HL-60/S4 (cell line): ENCODE measurements around the gene SLC66A2.

Experiments used
- in situ Hi-C: fragments of 300-500 bp; cut with MboI; formaldehyde crosslinking; loops from 2 replicates; pipeline ENCODE4 v1.14.3; 2022; ENCODE audit warnings: low sequenced_read_pairs

SLC66A2 gene

GRCh38 chr18:79921984-79922965 is 29.2 kb downstream of the SLC66A2 start:
- in situ Hi-C loops, result no loop called here

- in situ Hi-C loops, result no loop called here
Measured at GRCh38 chr18:79919089-79919488, 32.4 kb downstream of the SLC66A2 start.

DNA sequence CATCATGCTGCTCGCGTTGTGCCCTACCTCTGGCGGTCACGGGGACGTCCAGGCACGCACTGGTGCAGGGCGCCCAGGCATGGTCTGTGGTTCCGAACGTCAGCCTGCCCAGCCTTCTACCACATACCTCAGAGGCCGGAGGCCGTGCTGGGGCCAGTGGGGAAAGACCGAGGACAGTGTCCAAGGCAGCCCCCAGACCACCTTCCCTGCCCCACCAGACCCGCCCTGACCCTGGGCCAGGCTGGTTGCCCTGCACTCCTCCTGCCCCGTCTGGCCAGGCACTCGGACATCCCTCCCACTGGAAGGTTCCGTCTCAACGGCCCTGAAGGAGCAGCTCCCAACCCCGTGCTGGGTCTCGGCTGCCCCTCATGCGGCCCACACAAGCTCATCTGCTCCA is 32.8 kb downstream of the SLC66A2 start:
- in situ Hi-C loops, result no loop called here

DNA sequence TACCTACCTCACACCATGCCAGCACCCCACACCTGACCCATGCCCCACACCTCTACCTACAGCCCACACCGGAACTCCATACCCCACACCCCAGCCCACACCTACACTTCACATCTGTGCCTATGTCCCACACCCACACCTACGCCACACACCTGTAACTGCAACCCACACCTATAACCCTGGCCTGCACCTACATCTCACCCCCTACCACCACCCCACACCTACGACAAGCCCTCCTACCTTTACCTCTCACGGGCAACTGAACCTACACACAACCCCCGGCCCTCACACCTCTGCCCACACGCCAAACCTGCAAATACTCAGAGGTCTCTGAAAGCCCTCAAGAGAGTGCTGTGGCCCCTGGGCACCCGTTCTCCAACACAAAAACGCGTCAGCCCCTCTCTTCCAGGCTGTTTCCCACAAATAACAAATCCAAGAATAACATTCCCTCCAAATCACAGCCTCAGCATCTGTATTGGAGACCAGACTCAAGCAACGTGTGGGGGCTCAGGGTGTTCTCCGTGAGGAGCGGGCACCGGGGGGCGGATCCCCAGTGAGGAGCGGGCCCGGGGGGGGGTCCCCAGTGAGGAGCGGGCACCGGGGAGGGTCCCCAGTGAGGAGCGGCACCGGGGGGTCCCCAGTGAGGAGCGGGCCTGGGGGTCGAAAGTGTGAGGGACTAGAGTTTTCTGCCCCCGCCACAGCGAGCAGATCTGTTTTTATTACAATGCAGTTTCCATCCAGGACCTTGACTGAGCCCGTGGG is 33.4 kb downstream of the SLC66A2 start:
- in situ Hi-C loops, result no loop called here

GRCh38 chr18:79917169-79917852 is 34.1 kb downstream of the SLC66A2 start:
- in situ Hi-C loops, result no loop called here

DNA sequence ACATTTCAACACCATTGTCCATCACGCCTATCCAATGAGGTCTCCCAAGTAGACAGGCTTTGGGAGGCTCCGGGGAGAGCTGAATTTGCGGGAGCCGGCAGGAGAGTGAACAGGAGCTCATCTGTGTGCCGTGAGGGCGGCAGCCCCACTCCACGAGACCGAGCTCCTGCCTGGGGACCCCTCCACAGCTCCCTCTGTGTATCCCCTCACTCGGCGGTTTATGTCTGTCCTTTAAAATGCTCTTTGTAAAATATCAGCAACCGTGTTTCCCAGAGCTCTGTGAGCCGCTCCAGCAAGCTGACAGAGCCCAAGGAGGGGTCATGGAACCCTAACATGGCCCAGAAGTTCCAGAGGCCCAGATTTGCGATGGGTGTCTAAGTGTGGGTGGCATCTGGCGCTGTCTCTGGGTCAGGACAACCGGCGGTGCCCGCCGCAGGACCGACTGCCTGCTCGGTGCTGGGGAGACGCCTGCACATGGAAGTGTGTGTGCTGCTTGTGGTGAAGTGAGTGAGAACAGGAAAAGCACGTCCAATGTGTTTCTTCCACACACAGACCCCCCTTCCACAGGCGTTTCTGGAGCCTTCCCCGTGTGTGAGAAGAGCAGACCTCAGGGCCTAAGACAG is 34.8 kb downstream of the SLC66A2 start:
- in situ Hi-C loops, result no loop called here

DNA sequence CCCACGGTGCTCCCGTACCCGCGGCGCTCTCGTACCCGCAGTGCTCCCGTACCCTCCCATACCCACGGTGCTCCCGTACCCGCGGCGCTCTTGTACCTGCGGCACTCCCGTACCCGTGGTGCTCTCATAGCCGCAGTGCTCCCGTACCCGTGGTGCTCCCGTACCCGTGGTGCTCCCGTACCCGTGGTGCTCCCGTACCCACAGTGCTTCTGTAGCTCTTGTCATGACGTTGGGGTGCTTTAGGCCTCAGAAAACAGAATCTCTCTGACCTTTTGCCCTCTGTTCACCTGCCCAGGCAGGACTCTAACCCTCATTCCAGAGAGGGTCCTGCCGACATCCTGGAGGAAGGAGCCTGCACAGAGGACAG is 35.3 kb downstream of the SLC66A2 start:
- in situ Hi-C loops, result no loop called here

- in situ Hi-C loops, result no loop called here
Measured at GRCh38 chr18:79915161-79916127, 36.0 kb downstream of the SLC66A2 start.

DNA sequence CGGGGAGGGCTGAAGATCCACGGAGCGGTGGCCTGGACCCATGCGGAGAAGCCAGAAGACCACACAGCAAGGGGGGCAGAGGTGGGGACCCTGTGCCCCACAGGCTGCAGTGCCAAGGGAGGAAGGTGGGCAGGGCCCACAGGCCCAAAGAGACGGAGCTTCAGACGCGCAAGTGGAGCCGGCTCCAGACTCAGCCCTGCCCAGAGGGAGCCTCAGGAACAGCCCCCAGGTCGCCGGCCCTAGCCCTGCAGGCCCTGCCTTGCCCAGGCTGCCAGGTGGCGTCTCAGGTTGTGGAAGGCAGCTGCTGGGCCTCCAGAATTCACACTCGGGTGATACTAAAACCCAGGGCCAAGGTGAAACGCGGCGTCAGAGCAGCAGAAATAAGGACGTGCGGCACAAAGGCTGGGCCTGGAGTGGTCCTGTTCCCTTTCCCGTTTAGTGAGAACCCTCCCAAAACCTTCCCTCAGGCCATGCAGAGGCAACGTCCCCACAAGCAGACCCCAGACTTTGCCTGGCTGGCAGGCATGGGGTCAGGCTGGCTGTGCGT is 36.8 kb downstream of the SLC66A2 start:
- in situ Hi-C loops, result no loop called here

DNA sequence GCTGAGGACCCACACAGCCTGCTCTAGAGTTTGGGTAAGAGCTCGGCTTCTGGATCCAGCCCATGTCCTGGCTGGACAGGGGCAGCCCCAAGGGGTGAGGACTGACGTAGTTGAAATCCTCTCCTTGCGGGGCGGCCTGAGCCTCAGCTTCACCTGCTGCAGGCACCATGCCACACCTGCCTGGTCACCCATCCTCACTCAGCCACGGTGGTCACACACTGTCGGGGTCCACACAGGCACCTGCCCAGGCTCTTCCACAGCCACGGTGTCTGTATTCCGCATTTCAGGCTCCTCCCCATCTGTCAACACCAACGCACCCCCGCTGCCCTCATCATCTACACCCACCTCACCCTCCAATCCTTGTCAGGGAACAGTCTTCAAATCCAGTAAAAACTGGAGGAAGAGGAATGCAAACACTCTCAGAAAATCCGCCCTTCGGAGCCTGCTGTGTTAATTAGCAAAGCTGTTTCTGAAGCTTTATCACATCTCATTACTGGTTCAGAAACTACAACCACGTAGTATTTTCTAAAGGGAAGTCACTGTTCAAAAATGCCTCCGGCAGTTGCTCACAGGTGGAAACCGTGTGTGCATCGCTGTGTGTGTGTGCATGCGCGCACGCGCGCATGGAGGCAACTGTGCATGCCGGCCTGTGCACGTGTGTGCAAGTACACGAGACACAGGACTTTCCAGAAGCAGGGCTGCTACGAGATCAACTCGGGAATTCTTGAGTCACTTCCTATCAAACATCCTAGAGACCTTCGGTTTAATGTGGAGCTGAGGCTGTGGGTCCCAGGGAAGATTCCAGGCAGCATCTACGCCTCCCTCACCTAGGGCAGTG is 38.2 kb downstream of the SLC66A2 start:
- in situ Hi-C loops, result no loop called here

- in situ Hi-C loops, result no loop called here
Measured at GRCh38 chr18:79912409-79912991, 39.0 kb downstream of the SLC66A2 start.

DNA sequence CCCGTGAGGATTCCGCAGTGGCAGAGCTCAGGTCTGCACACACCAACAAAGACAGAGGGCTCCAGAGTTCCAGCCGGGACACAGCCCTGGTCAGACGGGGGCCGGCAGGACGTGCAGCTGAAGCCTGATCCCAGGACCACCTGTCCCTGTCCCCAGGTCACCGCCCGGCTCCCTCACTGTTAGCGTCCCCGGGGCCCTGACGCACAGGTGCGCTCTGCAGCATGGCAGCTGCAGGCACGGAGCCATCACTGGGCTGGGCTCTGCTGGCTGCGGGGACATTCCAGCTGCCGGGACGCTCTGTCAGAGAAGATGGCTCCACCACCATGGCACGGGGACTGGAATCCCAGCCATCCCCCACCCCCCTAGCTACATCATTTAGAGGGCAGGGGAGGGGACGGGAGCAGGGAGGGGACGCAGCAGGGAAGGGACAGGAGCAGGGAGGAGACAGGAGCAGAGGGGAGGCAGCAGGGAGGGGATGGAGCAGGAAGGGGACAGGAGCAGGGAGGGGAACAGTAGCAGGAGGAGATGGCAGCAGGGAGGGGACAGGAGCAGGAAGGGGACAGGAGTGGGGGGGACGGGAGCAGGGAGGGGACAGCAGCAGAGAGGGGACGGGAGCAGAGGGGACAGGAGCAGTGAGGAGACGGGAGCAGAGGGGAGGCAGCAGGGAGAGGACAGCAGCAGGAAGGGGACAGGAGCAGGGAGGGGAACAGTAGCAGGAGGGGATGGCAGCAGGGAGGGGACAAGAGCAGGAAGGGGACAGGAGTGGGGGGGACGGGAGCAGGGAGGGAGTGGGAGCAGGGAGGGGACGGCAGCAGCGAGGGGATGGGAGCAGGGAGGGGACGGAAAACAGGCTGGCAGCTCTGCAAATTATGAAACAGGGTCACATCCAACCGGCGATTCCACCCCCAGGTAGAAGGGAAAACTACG is 39.8 kb downstream of the SLC66A2 start:
- in situ Hi-C loops, result no loop called here

GRCh38 chr18:79910563-79911343 is 40.7 kb downstream of the SLC66A2 start:
- in situ Hi-C loops, result no loop called here

GRCh38 chr18:79906706-79907105 is 44.7 kb downstream of the SLC66A2 start:
- in situ Hi-C loops, result no loop called here

- in situ Hi-C loops, result no loop called here
Measured at GRCh38 chr18:79905993-79906392, 45.5 kb downstream of the SLC66A2 start.

DNA sequence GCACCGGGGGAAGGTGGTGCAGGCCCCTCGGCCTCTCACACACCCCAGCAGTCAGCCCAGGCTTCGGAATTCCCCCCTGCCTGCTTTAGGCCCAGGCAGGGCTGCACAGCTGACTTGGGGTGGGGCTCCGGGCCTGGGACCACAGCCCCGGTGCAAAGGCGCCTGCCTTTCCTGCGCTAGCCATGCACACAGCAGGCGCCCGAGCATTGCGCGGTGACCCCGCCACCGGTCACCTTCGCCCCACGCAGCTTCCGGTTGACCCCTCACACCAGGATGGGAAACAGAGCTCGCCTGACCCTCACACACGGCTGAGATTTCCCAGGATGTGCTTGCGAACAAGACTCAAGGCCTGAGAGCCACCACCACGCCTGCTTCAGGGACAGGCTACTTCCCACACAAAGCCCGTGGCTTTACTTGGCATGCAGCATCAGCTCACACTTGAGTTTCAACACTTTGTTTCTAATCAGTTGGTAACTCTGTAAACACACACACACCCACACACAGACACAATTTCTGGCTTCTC is 46.0 kb downstream of the SLC66A2 start:
- in situ Hi-C loops, result no loop called here
